HCT116 (cell line): ENCODE results near the gene RFWD3. TPM values are rescaled to one million over a fixed set of nuclear protein-coding genes. Genes with fewer than 3 reads are reported as not detected.

Experiments
- ATAC-seq: fragments of 200-7000 bp; cut with Tn5 transposase; 2 replicates; pipeline ENCODE4 v1.9.1; 2020; ENCODE audit warnings: mild to moderate bottlenecking, moderate library complexity
- BruUV-seq: library from RNA; stranded (reverse); fragments of 400-500 nt; replicated peaks from 2 replicates; lab custom pipeline; 2021; lab: Mats Ljungman, UMichigan
- CTCF ChIA-PET: fragments of 300-600 bp; sonication (Branson Sonifier 250); formaldehyde crosslinking; loops from one replicate; lab custom pipeline; 2021; ENCODE audit warnings: antibody characterized with exemption; lab: Charles Lee
- POLR2A ChIA-PET: fragments of 300-600, 350-600 bp; sonication (Branson Sonifier 250); formaldehyde crosslinking; loops from one replicate; lab custom pipeline; 2021; ENCODE audit warnings: antibody characterized with exemption; lab: Charles Lee
- RAD21 ChIA-PET, 2 experiments: fragments of 300-600 bp; sonication (Branson Sonifier 250); formaldehyde crosslinking; loops; one replicate each; lab custom pipeline; 2023; ENCODE audit warnings: low total read pairs in 2 of 2; ENCODE audit not compliant: uncharacterized antibody in 2 of 2, unreplicated experiment in 2 of 2, low non-redundant PET in 1 of 2; lab: Charles Lee
- DNase-seq: peaks from one replicate; pipeline ENCODE4 v3.0.0-alpha.2; 2010; ENCODE audit warnings: low read depth, low spot score
- H2AFZ ChIP-seq: fragments of 200-600 bp; shearing (Covaris generic), sonication (generic); 2 replicates; pipeline ENCODE4 v1.6.1; 2017; ENCODE audit warnings: low read depth, mixed run types, mixed read lengths, antibody characterized with exemption, low read length; ENCODE audit not compliant: poor library complexity, severe bottlenecking
- H3K27ac ChIP-seq: 2 replicates; pipeline ENCODE4 v1.5.1; 2012; ENCODE audit warnings: low read depth, low read length
- H3K27me3 ChIP-seq: fragments of 200-600 bp; sonication (generic); 2 replicates; pipeline ENCODE4 v1.6.1; 2016; ENCODE audit warnings: mixed run types, low read length, mixed read lengths; ENCODE audit not compliant: insufficient read depth
- H3K36me3 ChIP-seq, 2 experiments: fragments of 200-500 bp in 1 of 2; fragments of 200-600 bp in 1 of 2; sonication (Bioruptor generic) in 1 of 2; sonication (generic) in 1 of 2; 2 replicates each; pipeline versions ENCODE4 v1.5.1 to v1.6.1; 2014 to 2016; ENCODE audit warnings: low read length in 2 of 2, inconsistent platforms in 1 of 2, mixed read lengths in 1 of 2, mixed run types in 1 of 2; ENCODE audit not compliant: insufficient read depth in 2 of 2, control insufficient read depth in 1 of 2
- H3K4me1 ChIP-seq, 2 experiments: fragments of 200-600 bp in 1 of 2; sonication (generic) in 1 of 2; 2 replicates each; pipeline versions ENCODE4 v1.5.1 to v1.6.1; 2012 to 2017; ENCODE audit warnings: low read length in 2 of 2, inconsistent platforms in 1 of 2, mild to moderate bottlenecking in 1 of 2, mixed read lengths in 1 of 2, mixed run types in 1 of 2, moderate library complexity in 1 of 2; ENCODE audit not compliant: insufficient read depth in 2 of 2, control insufficient read depth in 1 of 2
- H3K4me2 ChIP-seq: fragments of 200-600 bp; sonication (generic); 2 replicates; pipeline ENCODE4 v1.6.1; 2017; ENCODE audit warnings: mixed run types, low read length, mixed read lengths
- H3K4me3 ChIP-seq, 2 experiments: fragments of 200-600 bp in 1 of 2; sonication (generic) in 1 of 2; replicated peaks in 1 of 2; 2 replicates each; pipeline ENCODE4 v1.5.1; 2011 to 2016; ENCODE audit warnings: low read length in 2 of 2, control low read depth in 1 of 2, low read depth in 1 of 2, mild to moderate bottlenecking in 1 of 2, mixed read lengths in 1 of 2, mixed run types in 1 of 2
- H3K79me2 ChIP-seq: fragments of 200-600 bp; sonication (generic); 2 replicates; pipeline ENCODE4 v1.6.1; 2017; ENCODE audit warnings: mild to moderate bottlenecking, mixed run types, low read length, moderate library complexity, mixed read lengths; ENCODE audit not compliant: insufficient read depth
- H3K9ac ChIP-seq: fragments of 200-600 bp; sonication (generic); 2 replicates; pipeline ENCODE4 v1.6.1; 2016; ENCODE audit warnings: low read length, mixed read lengths
- H3K9me2 ChIP-seq: fragments of 200-600 bp; sonication (generic), shearing (Covaris generic); 2 replicates; pipeline ENCODE4 v1.6.1; 2017; ENCODE audit warnings: mixed run types, mild to moderate bottlenecking, moderate library complexity; ENCODE audit not compliant: insufficient read depth
- H3K9me3 ChIP-seq, 2 experiments: fragments of 200-500 bp in 1 of 2; fragments of 200-600 bp in 1 of 2; sonication (Bioruptor generic) in 1 of 2; sonication (generic) in 1 of 2; 2 replicates each; pipeline ENCODE4 v1.6.1; 2014 to 2017; ENCODE audit warnings: low read length in 2 of 2, mixed read lengths in 2 of 2, inconsistent platforms in 1 of 2, low read depth in 1 of 2, mild to moderate bottlenecking in 1 of 2, mixed run types in 1 of 2, moderate library complexity in 1 of 2; ENCODE audit not compliant: control insufficient read depth in 1 of 2, insufficient read depth in 1 of 2
- H4K20me1 ChIP-seq: fragments of 200-600 bp; sonication (generic), shearing (Covaris generic); 2 replicates; pipeline ENCODE4 v1.6.1; 2017; ENCODE audit warnings: mixed run types, mild to moderate bottlenecking, moderate library complexity; ENCODE audit not compliant: insufficient read depth
- EZH2 ChIP-seq: fragments of 200-600 bp; sonication (generic); IDR thresholded peaks from 2 replicates; pipeline ENCODE4 v1.6.1; 2017; ENCODE audit warnings: antibody characterized with exemption, mixed run types
- POLR2AphosphoS5 ChIP-seq: IDR thresholded peaks from 2 replicates; pipeline ENCODE4 v1.6.1; 2011; ENCODE audit warnings: mild to moderate bottlenecking, low read depth, low read length, moderate library complexity
- REST ChIP-seq: IDR thresholded peaks from 2 replicates; pipeline ENCODE4 v1.6.1; 2012; ENCODE audit warnings: low read depth
- SIN3A ChIP-seq: IDR thresholded peaks from 2 replicates; pipeline ENCODE4 v1.6.1; 2012; ENCODE audit warnings: low read depth
- TCF7L2 ChIP-seq: IDR thresholded peaks from 2 replicates; pipeline ENCODE4 v1.7.0; 2011; ENCODE audit warnings: borderline replicate concordance, inconsistent platforms; ENCODE audit not compliant: insufficient read depth, insufficient read length; ENCODE audit errors: extremely low read depth
- intact Hi-C: fragments of 100-400 bp; cut with micrococcal nuclease; formaldehyde crosslinking; loops from 2 replicates; pipeline ENCODE4 v1.10.0; 2022
- total RNA-seq: library from RNA; stranded (reverse); gene quantifications from one replicate; pipeline ENCODE4 v1.2.1, GENCODE V29; 2021; ENCODE audit not compliant: unreplicated experiment

RFWD3 gene
- total RNA-seq, 1 experiment from 2014 or later, result 83.6 TPM

- TF ChIP-seq TCF7L2 (no peak), SIN3A (no peak), REST (no peak), POLR2AphosphoS5 (0 out of 2 replicates have a peak, but pooled peaks have one; percentile 23), EZH2 (no peak)
- H3K4me3 ChIP-seq, result no peak overlapping the region
- no peak overlapping the region for H3K4me2 ChIP-seq
- intact Hi-C loops, result no loop called here
- RAD21 ChIA-PET, result no interaction called here
- no peaks in the 10 kb centered on the region for H3K9me3 ChIP-seq
- H2AFZ ChIP-seq, result no peak overlapping the region
- no peak overlapping the region for H3K9ac ChIP-seq
- H3K4me1 ChIP-seq, result peaks cover 75 to 77% of the 10 kb centered on the region in 2 experiments
- H3K27me3 ChIP-seq, result no peaks in the 10 kb centered on the region
- H3K27ac ChIP-seq, result no peak overlapping the region
- CTCF ChIA-PET, result no interaction called here
- H3K79me2 ChIP-seq, result peaks cover 93% of the 10 kb centered on the region
- no peaks in the 10 kb centered on the region for H3K9me2 ChIP-seq
- POLR2A ChIA-PET, result interaction anchor here (1.2 to 2.7 kb wide), 2 partner anchors 14 to 15 kb away, joined by 6 to 7 read pairs; partner anchors contain the start of gene GLG1
- H3K36me3 ChIP-seq, result no peaks in the 10 kb centered on the region
- ATAC-seq (no peak), DNase-seq (no peak)
- BruUV-seq, result no TSS peak
- peaks cover 6% of the 10 kb centered on the region; the same call in 1 of the 2 replicates for H4K20me1 ChIP-seq
Measured at GRCh38 chr16:74591876-74592650, 74.6 kb downstream of the RFWD3 start.
